ENCODE results near the gene GABRA5. TPM values are rescaled to one million over a fixed set of nuclear protein-coding genes. Genes with fewer than 3 reads are reported as not detected.

Gene GABRA5
- total and polyA plus RNA-seq, 2 donors from 2014 or later = not detected

DNA sequence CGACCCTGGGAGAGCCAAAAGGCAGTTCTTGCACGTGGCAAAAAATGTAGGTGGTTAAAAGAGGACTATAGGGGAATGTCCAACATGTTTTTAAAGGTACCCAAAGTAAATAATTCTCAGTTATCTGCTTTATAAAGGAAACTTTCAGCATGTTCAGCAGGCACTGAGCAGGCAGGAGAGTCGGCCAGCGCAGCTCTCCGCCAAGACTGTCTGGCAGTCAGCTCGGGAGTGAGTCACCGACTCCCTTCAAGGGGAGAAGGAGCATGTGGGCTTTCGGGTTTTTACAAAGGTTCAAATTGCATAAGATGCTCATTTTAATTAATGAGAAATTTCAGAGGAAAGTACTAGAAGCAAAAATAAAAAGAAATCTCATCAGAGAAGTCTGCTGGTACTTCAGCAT, 7.0 kb downstream of the GABRA5 start:
- intact Hi-C loops (cut with DNase I) = no loop called here
- Histone ChIP-seq H3K9me3 (ENCODE audit: control insufficient read depth in 2 of 3, insufficient read depth in 1 of 3, low read length in 3 of 3) (no peaks in the 10 kb centered on the region), H3K36me3 (ENCODE audit: control insufficient read depth in 2 of 3, insufficient read depth in 3 of 3, low read length in 3 of 3) (no peaks in the 10 kb centered on the region), H3K27me3 (ENCODE audit: control insufficient read depth, insufficient read depth, low read length) (peaks cover 4% of the 10 kb centered on the region), H3K4me3 (ENCODE audit: low read length in 3 of 3) (no peak overlapping the region), H3K4me1 (ENCODE audit: control insufficient read depth in 2 of 3, insufficient read depth in 2 of 3, low read depth in 1 of 3, low read length in 3 of 3) (no peaks in the 10 kb centered on the region), H3K9ac (ENCODE audit: low read length in 3 of 3) (no peak overlapping the region), H3K27ac (ENCODE audit: low read depth in 2 of 2, low read length in 2 of 2) (no peak overlapping the region)
- TF ChIP-seq CTCF (IDR thresholded peaks at IDR 0.05; ENCODE audit: borderline replicate concordance, extremely low read depth, insufficient read depth) = no peak
- FAIRE-seq (no peak), DNase-seq (no peak)

DNA sequence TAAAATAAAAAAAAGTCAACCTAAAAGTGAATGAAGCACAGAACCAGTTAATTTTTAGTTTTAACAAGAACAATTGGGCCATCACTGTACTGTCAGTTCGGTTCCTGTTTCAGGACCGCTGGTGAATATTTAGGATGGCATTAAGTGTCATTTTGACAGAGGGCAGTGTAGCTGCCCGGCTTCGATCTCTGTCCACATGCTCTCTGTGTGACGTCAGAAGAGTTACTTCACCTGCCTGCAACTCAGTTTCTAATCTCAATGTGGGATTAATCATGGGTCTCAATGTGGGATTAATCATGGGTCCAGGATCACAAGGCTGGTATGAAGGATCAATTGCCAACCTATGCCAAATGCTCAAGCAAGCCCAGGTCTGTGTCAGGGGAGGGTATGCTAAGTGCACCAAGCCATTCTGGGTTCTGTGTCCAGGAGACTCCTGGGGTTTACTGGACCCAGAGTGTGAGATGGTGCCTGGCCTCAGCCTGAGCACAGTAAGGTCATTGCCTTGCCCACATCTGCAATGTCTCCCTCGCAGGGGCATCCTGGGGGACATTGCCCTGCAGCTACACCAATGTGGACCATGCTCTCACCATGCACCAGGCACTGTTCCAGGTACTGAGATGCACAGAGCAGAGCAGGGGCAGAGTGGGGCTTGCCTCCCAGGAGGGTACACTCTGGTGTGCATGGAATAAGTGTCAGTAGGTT, 8.1 kb downstream of the GABRA5 start:
- FAIRE-seq (no peak), DNase-seq (no peak)
- no peaks in the 10 kb centered on the region for H3K4me1 ChIP-seq (ENCODE audit: control insufficient read depth in 2 of 3, insufficient read depth in 2 of 3, low read depth in 1 of 3, low read length in 3 of 3)
- peaks cover 4% of the 10 kb centered on the region for H3K27me3 ChIP-seq (ENCODE audit: control insufficient read depth, insufficient read depth, low read length)
- H3K9ac ChIP-seq (ENCODE audit: low read length in 3 of 3) = no peak overlapping the region
- H3K36me3 ChIP-seq (ENCODE audit: control insufficient read depth in 2 of 3, insufficient read depth in 3 of 3, low read length in 3 of 3) = no peaks in the 10 kb centered on the region
- intact Hi-C loops (cut with DNase I) = no loop called here
- no peaks in the 10 kb centered on the region for H3K9me3 ChIP-seq (ENCODE audit: control insufficient read depth in 2 of 3, insufficient read depth in 1 of 3, low read length in 3 of 3)
- no peak for TF ChIP-seq CTCF (IDR thresholded peaks at IDR 0.05; ENCODE audit: borderline replicate concordance, extremely low read depth, insufficient read depth)
- H3K27ac ChIP-seq (ENCODE audit: low read depth in 2 of 2, low read length in 2 of 2) = no peak overlapping the region
- H3K4me3 ChIP-seq (ENCODE audit: low read length in 3 of 3) = no peak overlapping the region

GRCh38 chr15:26875476-26875850, 8.6 kb downstream of the GABRA5 start:
- H3K4me3 ChIP-seq (ENCODE audit: low read length in 3 of 3) = no peak overlapping the region
- intact Hi-C loops (cut with DNase I) = no loop called here
- no peaks in the 10 kb centered on the region for H3K27me3 ChIP-seq (ENCODE audit: control insufficient read depth, insufficient read depth, low read length)
- no peaks in the 10 kb centered on the region for H3K9me3 ChIP-seq (ENCODE audit: control insufficient read depth in 2 of 3, insufficient read depth in 1 of 3, low read length in 3 of 3)
- no peak overlapping the region for H3K9ac ChIP-seq (ENCODE audit: low read length in 3 of 3)
- no peaks in the 10 kb centered on the region for H3K36me3 ChIP-seq (ENCODE audit: control insufficient read depth in 2 of 3, insufficient read depth in 3 of 3, low read length in 3 of 3)
- DNase-seq (peak in 3 of 5 donors; percentile 62 to 63 (median 63)), FAIRE-seq (no peak)
- H3K4me1 ChIP-seq (ENCODE audit: control insufficient read depth in 2 of 3, insufficient read depth in 2 of 3, low read depth in 1 of 3, low read length in 3 of 3) = no peaks in the 10 kb centered on the region
- no peak for TF ChIP-seq CTCF (IDR thresholded peaks at IDR 0.05; ENCODE audit: borderline replicate concordance, extremely low read depth, insufficient read depth)
- no peak overlapping the region for H3K27ac ChIP-seq (ENCODE audit: low read depth in 2 of 2, low read length in 2 of 2)

- H3K27me3 ChIP-seq (ENCODE audit: control insufficient read depth, insufficient read depth, low read length) = no peaks in the 10 kb centered on the region
- no peak overlapping the region for H3K4me3 ChIP-seq (ENCODE audit: low read length in 3 of 3)
- no peaks in the 10 kb centered on the region for H3K4me1 ChIP-seq (ENCODE audit: control insufficient read depth in 2 of 3, insufficient read depth in 2 of 3, low read depth in 1 of 3, low read length in 3 of 3)
- no peaks in the 10 kb centered on the region for H3K36me3 ChIP-seq (ENCODE audit: control insufficient read depth in 2 of 3, insufficient read depth in 3 of 3, low read length in 3 of 3)
- FAIRE-seq (no peak), DNase-seq (no peak)
- intact Hi-C loops (cut with DNase I) = no loop called here
- H3K27ac ChIP-seq (ENCODE audit: low read depth in 2 of 2, low read length in 2 of 2) = no peak overlapping the region
- H3K9me3 ChIP-seq (ENCODE audit: control insufficient read depth in 2 of 3, insufficient read depth in 1 of 3, low read length in 3 of 3) = no peaks in the 10 kb centered on the region
- H3K9ac ChIP-seq (ENCODE audit: low read length in 3 of 3) = no peak overlapping the region
- TF ChIP-seq CTCF (IDR thresholded peaks at IDR 0.05; ENCODE audit: borderline replicate concordance, extremely low read depth, insufficient read depth) = no peak
These were observed 11.0 kb downstream of the GABRA5 start for GRCh38 chr15:26877831-26878230.

Data from kidney (tissue), 14 donors.